DMS153 (cell line): Measurements from ENCODE around the gene B3GNT9.

Experiments
- DNase-seq: peaks from one replicate; lab custom pipeline; 2025; lab: John Stamatoyannopoulos, UW

Gene B3GNT9

GRCh38 chr16:67185651-67186134 is 34.9 kb upstream of the B3GNT9 start:
- DNase-seq, result no peak

DNA sequence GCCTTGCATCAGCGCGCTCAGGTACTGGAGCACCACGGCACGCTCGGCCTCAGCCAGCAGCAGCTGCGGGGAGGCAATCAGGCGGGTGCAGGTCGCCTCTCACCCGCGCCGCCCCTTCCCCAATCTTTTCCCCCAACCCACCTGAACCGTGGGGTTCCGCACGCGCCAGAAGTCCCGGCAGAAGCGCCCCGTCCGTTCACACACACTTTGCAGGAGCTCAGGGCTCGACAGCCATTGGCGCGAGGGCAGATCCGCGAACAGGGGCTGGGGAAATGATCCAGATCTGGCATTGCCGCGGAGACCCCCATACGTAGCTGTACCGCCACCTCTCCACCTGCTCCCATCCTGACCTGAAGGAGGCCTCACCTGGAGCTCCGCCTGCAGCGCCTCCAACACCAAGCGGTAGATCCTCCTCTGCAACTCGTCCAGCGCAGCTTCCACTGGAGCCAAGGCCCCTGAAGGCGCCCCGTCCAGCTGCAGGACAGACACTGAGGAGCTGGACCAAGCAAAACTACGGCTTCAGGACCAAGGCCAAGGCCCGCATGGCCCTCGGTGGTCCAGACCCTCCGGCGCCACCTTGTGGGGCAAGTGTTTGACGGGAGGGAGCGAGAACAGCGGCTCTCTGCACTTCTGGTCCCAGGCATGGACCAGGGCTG is 34.3 kb upstream of the B3GNT9 start:
- peak; percentile 70 for DNase-seq

- no peak for DNase-seq
Measured at GRCh38 chr16:67184453-67184994, 33.7 kb upstream of the B3GNT9 start.

DNA sequence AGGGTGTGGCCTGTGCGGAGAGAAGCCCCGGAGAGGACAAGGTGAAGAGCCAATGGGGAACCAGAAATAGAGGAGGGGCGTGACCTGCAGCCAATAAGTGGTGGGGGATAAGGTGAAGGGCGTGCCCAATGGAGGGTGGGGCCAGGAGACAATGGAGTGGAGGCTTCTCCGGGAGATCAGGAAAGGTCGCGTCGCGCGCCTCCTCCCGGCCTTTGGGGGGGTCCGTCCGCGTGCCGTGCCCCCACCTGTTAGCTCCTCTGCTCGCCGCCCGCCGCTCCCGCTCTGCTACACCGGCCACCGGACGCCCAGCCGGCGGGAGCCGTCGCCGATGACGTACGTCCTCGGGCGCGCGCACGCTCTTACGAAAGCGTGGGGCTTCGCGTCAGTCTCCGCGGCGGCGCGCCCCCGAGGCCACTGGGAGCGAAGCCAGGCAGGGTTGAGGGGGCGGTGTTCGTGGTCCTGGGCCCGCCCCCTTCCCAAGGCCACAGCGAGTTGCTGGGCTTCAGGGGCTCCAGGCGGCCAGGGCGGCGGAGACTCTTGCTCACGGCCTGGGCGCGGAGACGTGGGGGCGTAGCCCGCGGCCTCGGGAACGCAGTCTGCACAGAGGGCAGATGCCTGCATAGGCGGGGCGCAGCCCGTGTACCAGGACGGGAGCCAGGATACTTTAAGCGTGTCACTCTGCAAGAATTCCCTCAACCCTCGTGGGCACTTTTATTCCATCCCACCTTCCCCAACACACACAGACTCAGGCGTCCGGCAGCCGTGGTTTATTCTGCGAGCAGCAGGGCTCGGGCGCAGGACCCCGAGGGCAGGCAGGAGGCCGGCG is 33.0 kb upstream of the B3GNT9 start, which contains the start of gene MATCAP1:
Gene MATCAP1, minus strand, starts transcription at position 337 of the 826 bp plus-strand sequence. CDS start 3,353 bp downstream, outside the sequence.
- peak; percentile 96 for DNase-seq

DNA sequence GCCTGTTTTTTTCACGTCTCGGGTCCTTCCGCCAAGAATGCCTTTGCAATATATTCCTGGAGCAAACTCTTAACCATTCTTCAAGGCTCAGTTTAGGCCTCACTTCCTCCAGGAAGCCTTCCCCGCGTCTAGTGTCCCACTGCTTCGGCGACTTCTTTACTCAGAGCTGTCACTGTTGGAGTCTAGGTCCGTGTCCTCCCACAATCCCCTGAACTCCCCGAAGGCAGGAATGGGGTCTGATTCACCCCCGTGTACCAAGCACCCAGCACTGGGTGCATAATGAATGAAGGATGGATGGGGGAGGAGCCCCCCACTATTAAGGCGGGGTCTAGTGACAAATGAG is 32.5 kb upstream of the B3GNT9 start:
- DNase-seq, result no peak

GRCh38 chr16:67182288-67182687 is 31.5 kb upstream of the B3GNT9 start:
- no peak for DNase-seq

DNA sequence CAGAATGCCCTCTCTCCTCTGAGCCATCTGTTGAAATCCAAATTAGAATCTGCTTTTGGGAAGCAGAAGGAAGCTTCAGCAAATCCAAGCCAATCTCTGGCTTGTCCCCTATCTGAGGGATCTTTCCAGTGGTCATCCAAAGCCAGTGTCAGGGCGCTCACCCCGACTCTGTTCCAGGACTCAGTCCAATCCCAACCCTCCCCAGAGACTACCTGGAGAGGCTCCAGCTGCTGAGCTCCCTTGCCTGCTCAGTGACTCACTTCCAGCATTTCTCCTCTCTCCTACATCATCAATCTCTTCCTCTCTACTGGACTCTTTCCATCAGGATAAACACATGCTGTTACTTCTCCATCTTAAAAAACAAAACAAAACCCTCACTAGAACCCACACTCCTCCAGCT is 30.5 kb upstream of the B3GNT9 start:
- no peak for DNase-seq

DNA sequence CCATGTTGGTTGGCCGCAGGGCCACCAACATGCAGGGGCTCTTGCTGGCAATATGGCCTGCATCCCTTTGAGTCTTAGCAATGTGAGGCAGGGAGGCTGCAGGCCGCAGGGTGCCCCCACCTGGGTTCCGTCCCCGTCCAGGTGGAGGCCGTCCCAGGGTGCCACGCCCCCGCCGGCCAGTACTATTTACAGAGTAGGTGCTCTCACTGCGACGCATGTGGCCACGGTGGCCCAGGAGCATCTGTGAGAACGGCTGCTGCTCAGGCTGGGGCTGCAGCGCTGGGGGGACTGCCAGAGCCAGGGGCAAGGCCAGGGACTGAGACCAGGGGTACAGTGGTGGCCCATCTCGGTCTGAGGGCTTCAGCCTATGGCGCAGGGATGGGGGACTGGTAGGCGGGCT is 29.4 kb upstream of the B3GNT9 start:
- no peak for DNase-seq

DNA sequence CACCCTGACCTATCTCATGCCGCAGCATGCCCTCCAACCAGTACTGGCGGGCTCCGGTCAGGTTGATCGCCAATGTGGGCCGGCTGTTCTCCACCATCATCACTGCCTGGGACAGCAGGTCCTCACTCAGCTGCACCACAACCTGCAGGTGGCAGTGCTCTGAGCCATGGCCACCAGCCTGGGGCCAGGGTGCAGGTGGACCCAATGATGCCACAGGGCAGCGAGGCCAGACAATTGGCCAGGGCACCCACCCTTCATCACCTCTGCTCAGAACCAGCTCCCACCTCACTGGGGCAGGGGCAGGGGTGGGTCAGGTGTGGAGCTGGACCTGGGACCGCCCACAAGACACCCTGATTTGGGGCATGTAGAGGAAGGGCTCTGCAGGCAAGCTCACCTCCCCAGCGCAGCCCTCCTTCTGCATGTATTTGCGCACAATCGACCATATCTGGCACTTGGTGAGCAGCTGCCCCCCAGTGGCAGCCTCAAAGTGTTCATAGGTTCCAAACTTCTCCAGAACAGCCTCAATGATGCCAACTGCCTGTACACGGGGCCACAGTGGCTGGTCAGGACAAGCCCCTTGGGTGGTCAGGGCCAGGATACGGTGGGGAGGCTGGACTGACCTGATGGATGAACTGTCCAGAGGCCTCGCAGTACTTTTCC is 28.8 kb upstream of the B3GNT9 start:
- DNase-seq, result no peak

DNA sequence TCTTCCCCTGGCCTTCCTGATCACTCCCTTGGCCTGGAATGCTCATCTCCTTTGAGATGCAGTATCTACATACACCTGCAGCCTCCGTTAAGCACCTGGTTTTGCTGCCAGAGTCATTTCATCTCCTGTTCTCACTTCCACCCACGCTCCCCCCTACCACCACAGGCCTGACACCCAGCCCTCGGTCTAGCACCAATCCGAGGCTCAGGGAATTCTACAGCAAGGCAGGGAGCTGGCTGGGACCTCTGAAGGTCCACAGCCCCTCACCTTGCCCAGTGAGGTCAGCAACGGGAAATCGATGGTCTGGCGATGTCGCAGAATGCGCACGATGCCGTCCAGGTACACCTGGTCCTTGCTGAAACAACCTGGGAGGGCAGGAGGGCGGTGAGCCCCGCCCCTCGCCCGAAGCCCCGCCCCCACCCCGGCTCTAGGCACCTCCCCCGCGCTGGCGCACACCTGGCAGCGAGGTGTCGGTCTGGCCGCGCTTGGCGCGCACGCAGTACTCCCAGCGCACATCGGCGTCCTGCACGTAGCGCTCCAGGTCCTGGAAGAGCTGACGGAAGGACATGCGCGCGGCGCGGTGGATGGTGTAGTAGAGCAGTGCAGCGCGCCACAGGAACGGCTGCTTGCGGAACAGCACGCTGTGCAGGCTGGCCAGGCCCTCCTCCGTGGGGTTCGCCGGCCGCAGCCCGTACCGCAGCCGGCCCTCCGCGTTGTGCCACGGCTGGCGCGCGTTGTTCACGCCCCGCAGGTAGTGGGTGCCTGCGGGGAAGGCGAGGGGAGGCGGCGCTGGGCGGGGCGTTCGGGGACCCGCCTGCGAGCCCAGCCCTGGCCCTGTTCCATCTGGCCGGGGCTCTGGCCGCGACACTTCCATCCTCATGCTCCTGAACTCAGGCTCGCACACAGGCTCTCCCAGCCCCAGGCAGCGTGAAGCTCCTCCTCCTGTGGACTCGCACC is 27.2 kb upstream of the B3GNT9 start:
- peak; percentile 93 for DNase-seq

GRCh38 chr16:67176662-67177061 is 25.9 kb upstream of the B3GNT9 start:
- DNase-seq, result no peak

- DNase-seq, result no peak
Measured at GRCh38 chr16:67174706-67175231, 24.0 kb upstream of the B3GNT9 start.

DNA sequence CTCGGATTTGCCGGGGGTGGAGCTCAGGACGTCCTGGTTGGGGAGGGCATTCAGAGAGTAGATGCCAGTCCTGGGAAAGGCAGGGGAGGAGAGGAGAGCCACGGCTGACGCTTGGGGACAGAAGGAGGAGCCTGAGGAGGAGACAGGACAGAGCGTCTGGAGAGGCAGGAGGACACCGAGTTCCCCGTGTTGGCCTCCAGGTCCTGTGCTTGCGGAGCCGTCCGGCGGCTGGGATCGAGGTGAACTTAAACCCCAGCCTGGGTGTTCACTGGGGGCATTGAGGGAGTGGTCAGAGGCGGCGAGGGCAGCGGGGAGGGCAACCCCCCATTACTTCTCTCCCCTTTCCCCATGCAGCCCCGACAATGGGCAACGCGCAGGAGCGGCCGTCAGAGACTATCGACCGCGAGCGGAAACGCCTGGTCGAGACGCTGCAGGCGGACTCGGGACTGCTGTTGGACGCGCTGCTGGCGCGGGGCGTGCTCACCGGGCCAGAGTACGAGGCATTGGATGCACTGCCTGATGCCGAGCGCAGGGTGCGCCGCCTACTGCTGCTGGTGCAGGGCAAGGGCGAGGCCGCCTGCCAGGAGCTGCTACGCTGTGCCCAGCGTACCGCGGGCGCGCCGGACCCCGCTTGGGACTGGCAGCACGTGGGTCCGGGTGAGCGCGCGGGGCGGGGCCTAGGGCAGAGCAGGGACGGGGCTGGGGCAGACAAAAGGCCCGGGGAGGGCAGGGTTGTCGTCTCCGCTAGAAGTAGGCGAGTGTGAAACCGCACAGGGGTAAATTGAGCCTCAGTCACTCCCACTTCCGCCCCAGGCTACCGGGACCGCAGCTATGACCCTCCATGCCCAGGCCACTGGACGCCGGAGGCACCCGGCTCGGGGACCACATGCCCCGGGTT is 23.3 kb upstream of the B3GNT9 start:
- DNase-seq, result peak; percentile 88

- DNase-seq, result no peak
Measured at GRCh38 chr16:67173323-67173722, 22.5 kb upstream of the B3GNT9 start.

DNA sequence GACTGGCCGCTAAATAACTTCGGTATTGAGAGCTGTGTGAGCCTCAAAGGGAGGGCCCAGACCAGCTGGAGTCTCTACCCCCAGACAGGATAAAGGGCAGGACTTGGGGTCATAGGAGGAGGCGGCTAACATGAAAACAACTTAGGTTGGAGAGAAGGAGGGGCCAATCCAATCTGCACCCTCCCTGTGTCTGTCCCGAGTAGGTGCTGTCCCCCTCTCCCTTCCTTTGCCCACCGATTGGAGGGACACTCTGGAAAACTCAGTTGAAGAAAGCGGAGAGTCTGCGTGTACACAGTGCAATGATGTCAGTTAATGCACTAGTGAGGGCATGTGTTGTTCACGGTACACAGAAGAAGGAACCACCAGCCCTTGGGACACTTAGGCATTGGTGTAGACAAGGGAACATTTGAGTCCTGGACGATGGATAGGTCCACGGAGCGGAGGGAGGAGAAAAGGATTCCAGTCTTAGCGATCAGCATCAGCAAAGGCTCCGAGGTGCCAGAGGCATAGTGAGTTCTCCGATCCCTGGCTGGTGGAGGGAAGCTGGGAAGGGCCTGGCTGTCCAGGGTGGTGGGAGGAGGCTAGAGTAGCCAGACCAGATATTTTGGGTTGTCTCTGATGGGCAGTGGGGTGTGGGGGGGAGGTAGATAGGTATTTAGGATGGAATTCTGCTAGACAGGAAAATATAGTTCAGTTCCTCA is 20.3 kb upstream of the B3GNT9 start:
- DNase-seq, result no peak

GRCh38 chr16:67170168-67170948 is 19.6 kb upstream of the B3GNT9 start, which contains the start of gene NOL3:
Gene NOL3 (plus strand): TSS chr16:67170538.
- peak; percentile 78 for DNase-seq

GRCh38 chr16:67169642-67170167 is 18.9 kb upstream of the B3GNT9 start:
- peak; percentile 20 for DNase-seq

- no peak for DNase-seq
Measured at GRCh38 chr16:67169011-67169451, 18.2 kb upstream of the B3GNT9 start.
